VCaP (cell line): ENCODE data around the gene GMDS.

Source experiments
- H3K27ac ChIP-seq: fragments of 450-650 bp; 2 replicates; pipeline ENCODE4 v1.5.1; 2017
- TF ChIP-seq, protein P1 (sequence below): fragments of 450-650 bp; conservative IDR thresholded peaks from 2 replicates; pipeline ENCODE4 v1.5.1; 2017; ENCODE audit warnings: mild to moderate bottlenecking, moderate library complexity

The GMDS gene

DNA sequence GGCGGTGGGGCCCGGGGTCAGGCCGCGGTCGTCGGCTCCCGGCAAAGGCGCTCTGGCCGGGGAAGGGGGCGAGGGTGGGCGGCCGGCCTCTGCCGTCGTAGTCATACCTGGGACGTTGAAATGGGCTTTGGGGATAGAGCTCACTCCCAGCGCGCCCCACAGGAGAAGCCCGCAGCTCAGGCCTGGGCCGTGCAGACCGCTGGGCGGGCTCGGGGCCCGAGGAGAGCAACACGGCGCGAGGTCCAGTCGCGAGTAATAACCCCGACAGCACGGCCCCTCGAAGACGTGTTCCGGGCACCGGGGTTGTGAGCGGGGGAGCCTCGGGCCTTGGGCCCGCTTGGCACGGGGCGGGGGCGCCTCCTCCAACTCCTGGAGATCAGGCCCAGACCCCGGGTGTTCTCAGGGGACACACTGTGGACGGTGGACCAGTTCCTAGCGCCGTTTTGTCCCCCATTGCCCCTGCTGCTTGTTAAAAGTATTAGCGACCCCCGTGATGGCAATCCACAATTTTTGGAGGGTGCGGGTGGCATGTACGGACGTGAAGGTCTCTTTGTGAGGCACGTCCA, 624.8 kb downstream of the GMDS start:
- TF ChIP-seq, protein P1, sequence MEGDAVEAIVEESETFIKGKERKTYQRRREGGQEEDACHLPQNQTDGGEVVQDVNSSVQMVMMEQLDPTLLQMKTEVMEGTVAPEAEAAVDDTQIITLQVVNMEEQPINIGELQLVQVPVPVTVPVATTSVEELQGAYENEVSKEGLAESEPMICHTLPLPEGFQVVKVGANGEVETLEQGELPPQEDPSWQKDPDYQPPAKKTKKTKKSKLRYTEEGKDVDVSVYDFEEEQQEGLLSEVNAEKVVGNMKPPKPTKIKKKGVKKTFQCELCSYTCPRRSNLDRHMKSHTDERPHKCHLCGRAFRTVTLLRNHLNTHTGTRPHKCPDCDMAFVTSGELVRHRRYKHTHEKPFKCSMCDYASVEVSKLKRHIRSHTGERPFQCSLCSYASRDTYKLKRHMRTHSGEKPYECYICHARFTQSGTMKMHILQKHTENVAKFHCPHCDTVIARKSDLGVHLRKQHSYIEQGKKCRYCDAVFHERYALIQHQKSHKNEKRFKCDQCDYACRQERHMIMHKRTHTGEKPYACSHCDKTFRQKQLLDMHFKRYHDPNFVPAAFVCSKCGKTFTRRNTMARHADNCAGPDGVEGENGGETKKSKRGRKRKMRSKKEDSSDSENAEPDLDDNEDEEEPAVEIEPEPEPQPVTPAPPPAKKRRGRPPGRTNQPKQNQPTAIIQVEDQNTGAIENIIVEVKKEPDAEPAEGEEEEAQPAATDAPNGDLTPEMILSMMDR = no peak

GRCh38 chr6:1619673-1620503, 625.5 kb downstream of the GMDS start:
- TF ChIP-seq, protein P1 = no peak
- no peak overlapping the region for H3K27ac ChIP-seq

More for the DNA sequence above, 624.8 kb downstream of the GMDS start:
- no peak overlapping the region for H3K27ac ChIP-seq

- TF ChIP-seq, protein P1 = no peak
- H3K27ac ChIP-seq = no peak overlapping the region
These were observed 626.2 kb downstream of the GMDS start for GRCh38 chr6:1619098-1619672.

- no peak overlapping the region for H3K27ac ChIP-seq
- TF ChIP-seq, protein P1 = no peak
These were observed 626.9 kb downstream of the GMDS start for GRCh38 chr6:1618311-1619097.

- H3K27ac ChIP-seq = no peak overlapping the region
- TF ChIP-seq, protein P1 = no peak
These were observed 627.7 kb downstream of the GMDS start for GRCh38 chr6:1617466-1618310.

DNA sequence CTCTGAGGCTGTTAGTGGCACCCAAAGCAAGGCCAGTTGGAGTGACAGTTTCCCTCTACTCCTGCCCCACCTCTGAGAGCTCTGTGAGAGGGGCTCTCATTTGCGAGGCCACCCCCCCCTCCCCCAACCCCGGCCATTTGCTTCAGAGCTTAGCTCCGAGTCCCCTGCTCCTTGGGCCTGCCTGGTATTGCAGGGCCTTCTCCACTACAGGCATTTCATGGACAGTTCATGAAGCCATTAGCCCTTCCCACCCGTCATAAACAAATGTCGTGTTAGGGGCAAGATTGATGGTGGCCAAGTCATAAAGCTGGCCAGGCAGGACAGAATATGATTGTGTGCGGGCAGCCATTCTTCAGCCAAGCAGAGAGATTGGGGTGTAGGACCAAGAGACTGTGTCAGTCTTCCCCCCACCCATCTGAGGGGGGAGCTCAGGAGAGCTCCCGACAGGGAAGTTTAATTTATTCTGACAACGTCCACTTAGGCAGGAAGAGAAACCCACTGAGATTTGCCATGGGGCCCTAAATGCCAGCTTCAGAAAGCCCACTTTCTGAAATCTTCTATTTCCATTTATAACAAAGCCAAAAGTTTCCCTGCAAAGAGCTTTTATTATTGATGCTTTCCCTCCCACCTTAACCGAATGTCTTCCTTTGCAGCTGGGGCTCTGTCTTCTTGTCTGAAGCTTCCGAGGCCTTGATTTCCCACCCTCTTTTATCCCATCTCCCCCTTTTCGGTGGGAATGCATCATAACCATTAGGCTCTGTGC, 628.5 kb downstream of the GMDS start:
- TF ChIP-seq, protein P1 = no peak
- H3K27ac ChIP-seq = no peak overlapping the region
